ENCODE measurements around the gene GAL.

The GAL gene

GRCh38 chr11:68695531-68695930 is 11.2 kb downstream of the GAL start:
- TF ChIP-seq EZH2phosphoT487 (conservative IDR thresholded peaks at IDR 0.05; ENCODE audit: low read length) (no peak), CTCF (IDR thresholded peaks at IDR 0.05; ENCODE audit: insufficient read depth, low read length, poor library complexity, severe bottlenecking) (no peak)
- Histone ChIP-seq H3K27me3 (ENCODE audit: low read length) (no peaks in the 10 kb centered on the region), H3K4me2 (ENCODE audit: low read depth, low read length, poor library complexity, severe bottlenecking) (no peak overlapping the region)

GRCh38 chr11:68698993-68699392 is 14.6 kb downstream of the GAL start:
- H3K79me2 ChIP-seq (ENCODE audit: insufficient read depth, low read length): no peaks in the 10 kb centered on the region

More at GRCh38 chr11:68695531-68695930, 11.2 kb downstream of the GAL start:
- H3K9me2 ChIP-seq (replicated peaks; ENCODE audit: insufficient read depth, low read length): no peaks in the 10 kb centered on the region
- no peaks in the 10 kb centered on the region for H4K20me1 ChIP-seq (ENCODE audit: low read depth, low read length)
- H3K9me3 ChIP-seq (ENCODE audit: insufficient read depth, low read length): no peaks in the 10 kb centered on the region
- H3K79me2 ChIP-seq (ENCODE audit: insufficient read depth, low read length): no peaks in the 10 kb centered on the region
- H3K27ac ChIP-seq (ENCODE audit: low read depth, low read length): no peak overlapping the region
- H3K9ac ChIP-seq (ENCODE audit: low read length): no peak overlapping the region
- H3K36me3 ChIP-seq (ENCODE audit: low read length): no peaks in the 10 kb centered on the region
- H2AFZ ChIP-seq (ENCODE audit: low read depth, low read length, severe bottlenecking): no peak overlapping the region
- no peak overlapping the region for H3K4me3 ChIP-seq (ENCODE audit: insufficient read depth, low read length, poor library complexity, severe bottlenecking)
- no peaks in the 10 kb centered on the region for H3F3A ChIP-seq (ENCODE audit: insufficient read depth)

GRCh38 chr11:68704887-68705286 is 20.5 kb downstream of the GAL start:
- no peaks in the 10 kb centered on the region for H3K36me3 ChIP-seq (ENCODE audit: low read length)
- H3K27ac ChIP-seq (ENCODE audit: low read depth, low read length): no peak overlapping the region
- H3K79me2 ChIP-seq (ENCODE audit: insufficient read depth, low read length): no peaks in the 10 kb centered on the region
- no peaks in the 10 kb centered on the region for H3K9me2 ChIP-seq (replicated peaks; ENCODE audit: insufficient read depth, low read length)
- H3K9me3 ChIP-seq (ENCODE audit: insufficient read depth, low read length): no peaks in the 10 kb centered on the region
- H3K27me3 ChIP-seq (ENCODE audit: low read length): no peaks in the 10 kb centered on the region
- H3K9ac ChIP-seq (ENCODE audit: low read length): no peak overlapping the region
- no peaks in the 10 kb centered on the region for H4K20me1 ChIP-seq (ENCODE audit: low read depth, low read length)
- no peak overlapping the region for H3K4me2 ChIP-seq (ENCODE audit: low read depth, low read length, poor library complexity, severe bottlenecking)
- H3K4me3 ChIP-seq (ENCODE audit: insufficient read depth, low read length, poor library complexity, severe bottlenecking): no peak overlapping the region
- no peaks in the 10 kb centered on the region for H3F3A ChIP-seq (ENCODE audit: insufficient read depth)
- no peak overlapping the region for H2AFZ ChIP-seq (ENCODE audit: low read depth, low read length, severe bottlenecking)
- TF ChIP-seq EZH2phosphoT487 (conservative IDR thresholded peaks at IDR 0.05; ENCODE audit: low read length): no peak
- no peak for TF ChIP-seq CTCF (IDR thresholded peaks at IDR 0.05; ENCODE audit: insufficient read depth, low read length, poor library complexity, severe bottlenecking)

More at GRCh38 chr11:68698993-68699392, 14.6 kb downstream of the GAL start:
- no peak overlapping the region for H3K4me3 ChIP-seq (ENCODE audit: insufficient read depth, low read length, poor library complexity, severe bottlenecking)
- no peaks in the 10 kb centered on the region for H3K9me2 ChIP-seq (replicated peaks; ENCODE audit: insufficient read depth, low read length)
- no peak overlapping the region for H3K27ac ChIP-seq (ENCODE audit: low read depth, low read length)
- no peak overlapping the region for H3K4me2 ChIP-seq (ENCODE audit: low read depth, low read length, poor library complexity, severe bottlenecking)
- no peaks in the 10 kb centered on the region for H3K27me3 ChIP-seq (ENCODE audit: low read length)
- H3K9ac ChIP-seq (ENCODE audit: low read length): no peak overlapping the region
- no peak for TF ChIP-seq CTCF (IDR thresholded peaks at IDR 0.05; ENCODE audit: insufficient read depth, low read length, poor library complexity, severe bottlenecking)
- no peak for TF ChIP-seq EZH2phosphoT487 (conservative IDR thresholded peaks at IDR 0.05; ENCODE audit: low read length)
- no peaks in the 10 kb centered on the region for H3F3A ChIP-seq (ENCODE audit: insufficient read depth)
- no peaks in the 10 kb centered on the region for H4K20me1 ChIP-seq (ENCODE audit: low read depth, low read length)
- H2AFZ ChIP-seq (ENCODE audit: low read depth, low read length, severe bottlenecking): no peak overlapping the region
- no peaks in the 10 kb centered on the region for H3K36me3 ChIP-seq (ENCODE audit: low read length)
- no peaks in the 10 kb centered on the region for H3K9me3 ChIP-seq (ENCODE audit: insufficient read depth, low read length)
